ENCODE data around the gene GAB1.

GAB1 gene

DNA sequence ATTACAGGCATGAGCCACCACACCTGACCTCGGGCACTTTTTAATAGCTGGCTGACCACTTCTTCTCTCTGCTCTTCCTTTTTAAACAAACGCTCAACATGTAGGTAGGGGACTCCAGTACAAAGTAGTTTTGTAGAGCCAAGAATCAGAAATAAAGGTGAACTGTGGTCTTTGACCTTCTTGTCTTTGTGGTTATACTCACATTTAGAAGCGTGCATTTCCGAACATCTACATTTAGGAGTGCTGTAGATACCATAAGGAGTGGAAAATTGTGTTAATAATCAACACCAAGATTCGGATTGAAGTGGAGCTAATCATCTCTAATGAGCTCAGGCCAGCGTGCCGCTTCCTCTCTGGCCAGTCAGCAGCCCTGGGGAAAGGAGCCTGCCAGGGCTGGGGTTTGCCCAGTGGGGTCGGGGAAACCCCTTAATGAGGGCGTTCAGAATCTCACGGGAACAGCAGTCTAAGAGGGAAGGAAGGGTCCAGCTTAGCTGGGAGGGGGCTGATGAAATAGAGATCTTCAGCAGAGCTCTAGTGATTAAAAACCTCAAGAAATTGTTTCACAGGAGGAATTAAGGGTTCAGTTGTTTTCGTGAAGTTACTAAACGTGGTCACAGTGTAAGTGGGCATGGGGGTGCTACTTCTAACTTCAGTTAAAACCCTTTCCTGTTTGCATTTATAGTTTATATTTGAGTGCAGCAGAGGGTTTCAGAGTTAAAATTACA, 81.2 kb downstream of the GAB1 start:
- DNase-seq (ENCODE audit: low spot score) = no peak

DNA sequence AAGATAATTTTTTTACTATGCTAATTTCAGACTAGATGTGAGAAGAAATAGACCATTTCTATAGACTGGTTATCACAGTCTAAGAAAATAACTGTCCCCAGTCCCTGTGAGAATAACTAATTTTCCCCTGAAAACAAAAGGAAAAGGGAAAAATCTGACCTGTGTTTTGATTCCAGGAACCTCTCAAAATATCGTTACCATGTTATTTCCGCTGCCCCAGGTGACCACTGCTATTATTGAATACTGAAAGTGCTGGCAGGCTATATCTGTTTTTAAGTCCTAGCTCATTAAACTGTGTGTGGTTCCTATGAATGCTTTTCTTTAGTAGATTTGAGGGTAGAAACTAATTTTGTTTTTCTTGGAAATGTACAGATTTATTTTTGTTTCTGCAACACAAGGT, 83.6 kb downstream of the GAB1 start:
- no peak for DNase-seq (ENCODE audit: low spot score)

DNA sequence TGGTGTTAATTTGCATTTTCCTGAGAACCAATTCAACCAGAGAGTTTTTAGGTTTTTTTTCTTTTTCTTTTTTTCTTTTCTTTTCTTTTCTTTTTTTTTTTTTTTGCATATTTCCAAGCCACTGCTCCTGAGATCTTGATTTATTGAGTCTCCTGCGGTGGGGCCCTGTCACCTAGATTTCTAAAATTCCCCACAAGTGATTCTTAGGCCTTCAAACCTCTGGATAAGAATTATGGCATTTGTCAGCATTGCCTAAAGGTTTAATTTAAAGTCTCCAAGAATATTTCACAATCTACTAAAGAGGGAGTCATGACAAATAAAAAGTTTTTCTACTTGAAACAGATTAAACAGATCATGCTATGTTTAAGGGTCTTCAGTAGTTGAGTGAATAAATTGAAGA, 84.9 kb downstream of the GAB1 start:
- no peak for DNase-seq (ENCODE audit: low spot score)

DNA sequence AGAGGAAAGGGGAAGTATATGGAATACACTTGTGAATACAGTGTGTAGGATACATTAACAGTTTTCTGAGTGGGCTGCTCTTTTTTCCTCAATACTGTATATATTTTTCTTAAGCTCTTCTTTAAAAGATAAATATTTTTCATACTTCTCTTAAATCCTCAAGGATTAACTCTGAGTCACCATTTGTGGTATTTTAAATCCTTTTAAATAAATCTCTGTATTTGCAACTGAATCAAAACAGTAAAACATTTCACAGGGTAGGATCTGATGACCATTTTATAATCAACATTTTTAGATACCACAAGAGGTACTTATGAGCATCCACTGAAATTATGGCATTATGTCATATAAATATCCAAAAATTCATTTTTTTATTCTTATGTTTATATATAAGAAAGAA, 87.6 kb downstream of the GAB1 start:
- no peak for DNase-seq (ENCODE audit: low spot score)

DNA sequence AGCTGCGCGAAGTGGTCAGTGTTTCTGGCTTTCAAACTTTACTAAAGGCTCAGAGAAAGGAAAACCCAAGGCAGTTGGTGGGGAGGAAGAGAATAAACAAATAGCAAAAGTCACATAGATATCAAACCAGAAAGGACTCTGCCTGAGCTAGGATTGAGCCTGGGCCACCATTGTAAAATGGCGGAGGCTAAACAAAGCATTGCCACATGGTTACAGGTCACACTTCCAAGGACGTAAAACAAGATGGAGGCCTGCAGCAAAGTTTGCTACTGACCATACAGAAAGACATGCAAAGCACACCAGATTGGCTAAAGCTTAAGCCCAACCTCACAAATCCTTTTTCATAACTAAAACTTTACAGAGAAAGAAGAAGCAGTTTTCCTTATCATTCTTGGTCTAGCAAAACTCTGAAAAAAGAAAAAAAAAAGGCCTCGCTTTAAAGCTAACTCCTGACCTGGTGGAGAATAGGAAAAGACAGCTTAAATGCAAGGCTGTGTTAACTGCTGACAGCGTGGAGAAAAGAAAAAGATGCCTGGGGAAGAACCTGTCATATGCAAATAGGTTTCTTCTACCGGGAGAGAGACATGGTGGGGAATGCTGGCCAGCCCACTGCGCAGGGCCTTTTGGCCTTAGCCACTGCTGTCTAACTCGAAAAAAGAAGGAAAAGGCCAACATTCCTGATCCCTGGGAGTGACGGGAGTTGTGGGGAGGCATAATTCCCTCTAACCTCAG, 95.0 kb downstream of the GAB1 start:
- no peak for DNase-seq (ENCODE audit: low spot score)

DNA sequence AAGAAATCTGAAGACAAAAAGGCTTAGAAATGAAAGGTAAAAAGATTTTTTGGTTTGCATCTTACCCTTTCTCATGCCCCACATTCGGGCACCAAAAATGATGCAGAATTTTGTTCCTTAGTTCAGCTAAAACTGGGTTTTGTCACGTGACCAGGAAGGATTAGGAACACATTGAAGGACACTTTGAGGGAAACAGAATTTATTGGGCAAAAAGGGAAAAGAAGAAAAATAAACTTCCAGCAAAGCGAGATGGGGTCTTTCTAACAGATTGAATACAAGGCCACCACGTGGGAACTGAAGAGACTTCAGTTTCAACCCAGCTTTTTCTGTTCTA, 95.5 kb downstream of the GAB1 start:
- DNase-seq (ENCODE audit: low spot score) = no peak

DNA sequence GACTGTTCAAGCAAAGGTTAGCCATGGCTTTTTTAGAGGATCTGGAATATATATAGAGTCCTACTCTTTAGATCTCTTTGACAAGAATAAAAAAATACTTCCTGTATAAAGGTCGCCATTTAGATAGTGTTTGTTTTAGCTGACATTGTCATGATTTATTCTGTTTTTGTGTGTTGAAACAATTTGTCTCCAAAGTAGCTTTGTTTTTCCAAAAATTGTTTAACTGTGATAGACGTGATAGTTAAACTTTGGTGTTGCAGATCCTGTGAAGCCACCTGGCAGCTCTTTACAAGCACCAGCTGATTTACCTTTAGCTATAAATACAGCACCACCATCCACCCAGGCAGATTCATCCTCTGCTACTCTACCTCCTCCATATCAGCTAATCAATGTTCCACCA, 96.6 kb downstream of the GAB1 start:
- no peak for DNase-seq (ENCODE audit: low spot score)

DNA sequence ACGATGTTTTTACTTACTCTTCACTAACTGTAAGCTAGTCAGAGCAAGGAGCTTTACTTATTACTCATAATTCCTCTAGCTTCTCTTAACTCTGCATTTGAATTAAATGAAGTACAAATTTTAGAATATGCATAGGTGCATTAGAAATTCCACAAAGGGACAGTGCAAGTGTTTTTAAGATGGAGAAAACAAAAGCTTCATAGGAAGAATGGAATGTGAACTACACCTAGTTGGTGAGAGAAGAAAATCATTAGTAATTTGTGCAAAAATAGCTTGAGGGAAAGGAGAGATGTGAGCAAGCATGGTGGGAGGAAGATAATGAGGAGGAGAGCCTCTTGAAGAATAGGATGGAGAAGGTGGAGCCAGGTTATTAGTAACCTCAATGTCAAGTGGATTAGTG, 99.3 kb downstream of the GAB1 start:
- no peak for DNase-seq (ENCODE audit: low spot score)

DNA sequence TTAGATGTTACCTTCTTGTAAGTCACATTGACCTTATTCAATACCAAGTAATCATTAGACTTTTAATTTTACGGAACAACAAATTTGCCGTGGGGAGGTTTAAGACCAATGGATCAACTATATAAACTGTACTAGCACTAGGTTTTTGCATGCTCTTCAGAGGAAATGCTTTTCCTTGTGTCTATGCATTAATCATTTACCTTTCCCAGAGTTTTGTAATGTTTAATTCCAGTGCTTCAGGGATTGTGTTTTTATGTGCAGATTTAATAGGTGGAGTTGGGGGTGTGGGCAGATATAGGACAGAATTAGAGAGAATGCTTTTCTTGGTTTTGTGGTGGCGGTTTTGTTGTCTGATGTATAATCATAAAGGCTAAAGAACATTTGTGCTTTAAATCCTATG, 100.8 kb downstream of the GAB1 start:
- no peak for DNase-seq (ENCODE audit: low spot score)

DNA sequence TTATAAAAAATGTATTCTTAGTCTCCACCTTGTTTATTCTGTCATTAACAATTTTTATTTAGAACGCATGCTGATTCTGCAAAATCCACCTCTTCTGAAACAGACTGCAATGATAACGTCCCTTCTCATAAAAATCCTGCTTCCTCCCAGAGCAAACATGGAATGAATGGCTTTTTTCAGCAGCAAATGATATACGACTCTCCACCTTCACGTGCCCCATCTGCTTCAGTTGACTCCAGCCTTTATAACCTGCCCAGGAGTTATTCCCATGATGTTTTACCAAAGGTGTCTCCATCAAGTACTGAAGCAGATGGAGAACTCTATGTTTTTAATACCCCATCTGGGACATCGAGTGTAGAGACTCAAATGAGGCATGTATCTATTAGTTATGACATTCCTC, 101.3 kb downstream of the GAB1 start:
- DNase-seq (ENCODE audit: low spot score) = no peak

DNA sequence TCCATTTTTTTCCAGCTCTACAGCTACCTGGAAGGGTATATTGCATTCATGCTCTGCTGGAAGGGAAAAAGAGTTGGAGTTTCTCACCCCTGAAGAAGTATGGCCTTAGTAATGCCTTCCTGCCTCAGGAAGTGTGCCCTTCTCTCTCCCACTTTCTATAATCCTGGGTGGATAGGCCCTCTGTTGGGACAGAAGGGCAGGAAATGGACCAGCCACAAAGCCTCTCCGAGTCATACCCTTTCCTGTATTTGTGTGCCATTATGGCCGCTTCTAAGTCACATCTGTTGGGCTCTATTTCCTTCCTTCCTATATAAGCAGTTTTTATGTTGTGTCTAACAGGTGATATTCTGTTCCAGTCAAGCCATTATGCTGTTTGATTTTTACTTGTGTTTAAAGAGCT, 102.0 kb downstream of the GAB1 start:
- DNase-seq (ENCODE audit: low spot score) = no peak

DNA sequence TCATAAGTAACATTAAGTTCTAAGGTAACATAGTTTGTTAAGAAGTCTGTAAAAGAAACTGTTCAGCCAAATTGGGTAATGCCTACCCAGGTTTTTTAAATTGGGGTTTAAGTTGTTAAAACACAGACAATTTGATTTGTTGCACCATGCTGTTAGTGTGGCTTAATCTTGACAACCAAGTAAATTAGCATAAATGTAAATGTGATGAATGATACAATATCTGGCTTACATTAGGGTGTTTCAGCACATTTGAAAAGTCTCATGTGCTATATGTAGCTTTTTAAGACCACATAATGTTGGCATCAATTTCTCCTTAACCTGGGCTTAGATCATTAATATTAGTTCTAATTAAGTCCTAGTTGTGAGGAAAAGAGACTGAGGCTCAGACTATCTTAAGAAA, 104.4 kb downstream of the GAB1 start:
- DNase-seq (ENCODE audit: low spot score) = no peak

DNA sequence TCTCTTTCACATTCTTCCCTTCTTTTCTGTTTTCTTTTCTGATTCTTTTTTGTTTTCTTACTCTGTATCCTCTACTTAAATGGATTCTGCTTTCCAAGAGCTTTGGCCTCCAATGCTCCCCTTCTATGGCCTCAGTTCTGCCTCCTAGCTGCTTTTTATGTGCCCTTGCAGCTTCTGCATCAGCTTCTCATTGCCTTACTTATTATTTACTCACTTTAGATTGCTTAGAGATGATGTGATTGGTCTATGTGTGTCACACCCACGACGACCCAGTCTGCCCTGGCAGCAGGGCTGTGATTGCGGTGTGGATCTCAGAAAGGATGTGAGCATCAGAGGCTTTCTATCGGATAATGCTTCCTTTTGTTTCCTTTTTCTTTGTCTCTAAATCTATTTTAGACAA, 105.0 kb downstream of the GAB1 start:
- no peak for DNase-seq (ENCODE audit: low spot score)

DNA sequence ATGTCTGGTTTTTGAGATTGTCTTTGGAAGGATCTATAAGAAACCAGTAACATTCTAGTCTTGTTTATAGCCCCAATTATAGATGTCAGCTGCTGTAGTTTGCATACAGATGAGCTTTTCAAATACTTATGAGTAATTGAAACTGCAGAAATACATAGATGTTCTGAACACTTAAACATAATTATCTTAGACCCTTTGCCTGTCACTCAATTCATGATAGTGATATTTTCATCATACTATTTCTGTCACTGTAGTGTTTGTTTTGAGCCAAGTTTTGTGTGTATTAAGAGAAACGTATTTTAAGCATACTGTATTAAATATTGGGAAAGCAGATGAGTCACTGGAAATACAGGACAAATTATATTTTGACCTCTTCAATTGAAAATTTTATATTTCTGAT, 107.1 kb downstream of the GAB1 start:
- no peak for DNase-seq (ENCODE audit: low spot score)

DNA sequence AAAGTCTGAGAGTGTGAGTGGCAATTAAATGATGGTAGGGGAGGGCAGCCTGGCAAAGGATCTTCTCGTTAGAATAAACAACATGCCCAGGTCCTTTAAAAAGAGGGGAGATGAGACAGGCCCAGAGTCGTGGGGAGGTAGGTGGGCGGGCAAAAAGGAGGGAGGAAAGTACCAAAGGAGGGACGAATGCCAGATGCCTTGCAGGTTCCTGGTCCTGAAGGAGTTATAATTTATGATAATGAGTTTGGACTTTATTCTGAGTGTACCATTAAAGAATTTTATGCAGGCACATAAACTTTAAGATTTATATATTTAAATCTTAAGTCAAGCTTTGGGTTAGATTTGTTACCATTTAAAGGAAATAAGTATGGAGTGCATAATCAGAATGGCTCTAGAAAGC, 114.5 kb downstream of the GAB1 start:
- DNase-seq (ENCODE audit: low spot score) = no peak

DNA sequence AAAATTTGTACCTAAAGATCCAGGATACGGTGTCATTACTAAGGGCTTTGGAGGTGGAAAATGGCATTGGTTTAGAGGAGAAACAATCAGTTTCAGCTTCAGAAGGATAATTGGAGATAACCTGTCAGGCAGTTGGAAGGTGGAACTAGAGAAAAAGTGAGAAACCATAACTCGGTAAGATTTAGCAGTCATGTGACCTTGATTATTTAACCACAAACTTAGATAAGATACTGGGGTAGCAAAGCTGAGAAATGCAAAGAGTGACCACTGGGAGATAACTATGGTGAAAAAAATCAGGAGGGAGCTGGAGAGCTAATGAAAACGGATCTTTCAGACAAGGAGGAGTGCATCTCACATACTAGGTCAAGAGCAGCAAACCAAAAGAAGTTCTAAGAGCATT, 118.5 kb downstream of the GAB1 start:
- DNase-seq (ENCODE audit: low spot score) = no peak

DNA sequence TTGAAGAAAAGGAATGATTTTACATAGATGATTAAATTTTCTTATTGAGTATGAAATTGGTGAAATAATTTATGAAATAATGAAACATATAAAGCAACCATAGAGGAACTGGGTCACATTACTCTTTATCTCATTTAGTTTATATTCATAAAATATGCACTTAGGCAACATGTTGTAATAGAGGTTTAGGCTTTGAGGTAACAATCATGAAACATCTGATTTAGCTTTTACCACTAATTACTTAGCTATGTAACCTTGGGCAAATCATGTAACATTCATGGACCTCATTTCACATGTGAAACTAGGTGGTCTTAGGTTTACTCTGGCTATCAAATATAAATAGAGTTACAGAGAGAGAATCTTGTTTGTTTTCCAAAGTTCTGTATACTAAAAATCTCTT, 122.3 kb downstream of the GAB1 start:
- no peak for DNase-seq (ENCODE audit: low spot score)

DNA sequence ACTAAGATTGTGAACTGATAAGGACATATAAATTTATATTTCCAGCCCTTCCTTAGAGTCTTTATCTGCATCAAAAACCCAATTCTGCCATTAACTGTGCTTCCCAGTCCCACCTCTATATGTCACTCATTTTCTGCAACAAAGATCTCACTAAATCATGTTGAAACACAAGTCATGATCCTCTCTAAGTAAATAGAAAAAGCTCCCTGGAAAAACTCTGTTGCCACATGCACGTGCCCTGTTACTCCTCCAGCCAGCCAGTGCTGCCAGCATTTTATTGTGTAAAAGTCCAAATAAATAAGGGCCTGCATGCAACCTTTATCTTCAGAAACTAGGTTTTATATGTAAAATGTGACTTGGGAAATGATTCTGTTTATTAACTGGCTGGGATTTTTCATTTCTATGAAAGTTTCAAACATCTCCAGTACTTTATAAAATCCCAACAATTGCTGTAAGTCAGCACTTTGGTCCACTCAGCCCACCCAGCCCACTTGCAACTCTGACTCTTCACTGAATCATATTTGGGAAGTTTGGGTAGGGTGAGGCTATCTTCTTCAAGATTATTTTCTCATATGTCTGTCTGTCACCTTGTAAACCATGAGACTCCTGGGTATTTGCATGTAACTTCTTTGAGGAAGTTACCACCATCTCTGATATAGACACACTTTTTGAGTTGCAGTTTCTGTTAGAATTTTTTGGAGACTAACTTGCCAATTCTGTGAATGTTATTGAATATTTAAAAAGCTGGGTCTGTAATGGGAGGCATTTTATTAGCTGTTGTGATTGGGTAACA, 136.9 kb downstream of the GAB1 start:
- no peak for DNase-seq (ENCODE audit: low spot score)

DNA sequence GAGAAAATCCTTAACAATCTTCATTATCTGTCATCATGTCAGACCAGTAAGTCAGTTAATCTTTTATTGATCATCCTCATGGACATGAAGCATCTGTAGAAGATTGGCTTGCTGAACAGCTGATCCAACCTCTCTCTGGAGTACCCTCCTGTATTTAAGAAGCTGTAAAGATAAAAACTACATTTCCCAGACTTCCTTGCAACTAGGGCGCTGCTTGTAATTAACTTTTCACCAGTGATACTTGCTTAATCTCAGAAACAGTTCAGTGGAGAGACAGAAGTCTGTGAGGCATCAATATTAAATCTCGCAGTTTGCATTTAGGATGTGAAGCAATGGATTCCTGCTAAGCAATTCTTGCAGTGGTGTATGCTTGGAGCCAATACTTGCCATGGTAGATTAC, 140.8 kb downstream of the GAB1 start:
- no peak for DNase-seq (ENCODE audit: low spot score)

DNA sequence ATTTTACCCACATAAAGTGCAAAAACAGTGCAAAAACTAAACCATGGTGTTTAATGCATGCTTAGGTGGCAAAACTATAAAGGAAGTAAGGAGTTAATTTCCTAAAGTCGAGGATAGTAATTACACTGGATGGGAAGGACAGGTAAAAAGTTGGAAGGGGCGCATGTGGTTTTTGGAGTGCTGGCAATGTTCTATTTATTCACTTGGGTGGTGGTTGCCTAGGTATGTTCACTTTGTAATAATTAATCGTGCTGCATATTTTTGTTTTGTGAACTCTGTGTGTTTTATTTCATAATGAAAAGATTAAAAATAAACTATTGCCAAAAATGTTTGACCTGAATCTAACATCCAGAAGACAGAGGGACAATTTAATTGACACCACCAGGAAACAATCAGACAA, 144.7 kb downstream of the GAB1 start:
- DNase-seq (ENCODE audit: low spot score) = no peak

DNA sequence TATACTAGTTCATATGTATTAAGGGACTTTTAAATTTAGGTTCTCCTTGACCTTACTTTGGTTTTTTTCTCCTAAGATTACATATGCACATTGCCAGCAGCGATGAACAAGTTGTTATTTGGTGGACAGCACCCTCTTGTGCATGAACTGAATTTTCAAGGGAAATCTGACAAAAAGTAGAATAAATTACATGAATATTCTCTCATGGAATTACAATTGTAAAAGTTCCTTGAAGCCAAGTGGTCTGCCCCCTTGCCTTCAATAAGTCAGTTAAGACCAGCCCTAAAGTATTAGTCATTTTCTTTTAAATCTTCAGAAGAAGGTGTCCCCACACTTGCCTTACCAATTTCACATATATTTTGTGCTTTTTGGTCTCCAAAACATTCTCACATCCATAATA, 146.2 kb downstream of the GAB1 start:
- DNase-seq (ENCODE audit: low spot score) = no peak

DNA sequence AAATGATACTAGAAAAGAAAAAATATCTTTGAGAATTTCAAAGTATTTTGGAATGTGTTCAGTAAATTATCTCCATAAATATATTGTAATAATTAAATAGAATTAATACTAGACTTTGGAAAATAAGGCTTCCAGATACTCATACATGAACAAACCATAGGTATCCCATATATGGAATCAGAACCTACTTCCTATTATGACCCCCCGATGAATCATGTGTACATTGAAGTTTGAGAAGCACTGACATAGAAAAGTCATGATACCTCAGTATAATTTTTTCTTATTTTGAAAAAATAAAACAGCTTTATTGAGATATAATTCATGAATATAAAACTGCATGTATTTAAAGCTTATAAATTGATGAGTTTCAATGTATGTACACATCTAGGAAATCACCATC, 149.6 kb downstream of the GAB1 start:
- no peak for DNase-seq (ENCODE audit: low spot score)

DNA sequence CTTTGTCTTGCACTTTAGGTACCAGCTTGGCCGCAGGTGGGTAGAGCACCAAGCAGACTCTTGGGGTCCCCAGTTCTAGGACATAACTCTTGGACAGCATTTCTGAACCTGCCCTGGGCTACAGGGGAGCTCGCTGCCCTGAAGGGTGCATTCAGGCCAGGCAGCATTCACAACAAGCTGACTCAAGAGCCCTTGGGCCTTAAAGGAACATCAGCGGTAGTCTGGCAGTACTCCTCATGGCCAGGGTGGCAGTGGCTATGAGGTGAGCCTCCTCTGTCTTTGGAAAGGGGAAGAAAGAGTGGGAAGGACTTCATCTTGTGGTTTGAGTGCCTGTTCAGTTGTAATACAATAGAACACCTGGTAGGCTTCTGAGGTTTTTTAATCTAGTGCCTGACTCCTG, 152.0 kb downstream of the GAB1 start:
- DNase-seq (ENCODE audit: low spot score) = no peak

All from left forelimb (tissue), 1 donor.